Measurements from ENCODE around the gene CAMK1D.
"Not testable (repeated sequence)": the region's sequence is repeated elsewhere in the genome, so short reads cannot be mapped to it uniquely, and the experiment has no call there.

Gene CAMK1D

GRCh38 chr10:12707461-12708185 lies 358.3 kb downstream of the CAMK1D start:
- peak; percentile 95 for DNase-seq

GRCh38 chr10:12709000-12709401 lies 359.7 kb downstream of the CAMK1D start:
- DNase-seq: peak; percentile 79

- peak; percentile 37 for DNase-seq
Measured at GRCh38 chr10:12709521-12709963, 360.2 kb downstream of the CAMK1D start.

- DNase-seq: no peak
Measured at GRCh38 chr10:12710157-12710556, 360.8 kb downstream of the CAMK1D start.

GRCh38 chr10:12710594-12711349 lies 361.4 kb downstream of the CAMK1D start:
- DNase-seq: peak; percentile 61

- no peak for DNase-seq
Measured at GRCh38 chr10:12711350-12711708, 362.0 kb downstream of the CAMK1D start.

GRCh38 chr10:12712293-12712983 lies 363.1 kb downstream of the CAMK1D start:
- DNase-seq: no peak

GRCh38 chr10:12712984-12713316 lies 363.6 kb downstream of the CAMK1D start:
- DNase-seq: not testable (repeated sequence)

- no peak for DNase-seq
Measured at GRCh38 chr10:12716042-12716441, 366.7 kb downstream of the CAMK1D start.

- DNase-seq: no peak
Measured at GRCh38 chr10:12717981-12718707, 368.8 kb downstream of the CAMK1D start.

- DNase-seq: peak; percentile 48
Measured at GRCh38 chr10:12719365-12719764, 370.0 kb downstream of the CAMK1D start.

GRCh38 chr10:12720217-12720981 lies 371.1 kb downstream of the CAMK1D start:
- peak; percentile 69 for DNase-seq

- DNase-seq: no peak
Measured at GRCh38 chr10:12721334-12721733, 372.0 kb downstream of the CAMK1D start.

GRCh38 chr10:12723220-12723619 lies 373.9 kb downstream of the CAMK1D start:
- no peak for DNase-seq

GRCh38 chr10:12724807-12725579 lies 375.6 kb downstream of the CAMK1D start:
- DNase-seq: no peak

GRCh38 chr10:12725580-12725888 lies 376.2 kb downstream of the CAMK1D start:
- DNase-seq: not testable (repeated sequence)

- DNase-seq: peak; percentile 39
Measured at GRCh38 chr10:12726971-12727831, 377.9 kb downstream of the CAMK1D start.

- DNase-seq: peak; percentile 43
Measured at GRCh38 chr10:12727832-12728215, 378.5 kb downstream of the CAMK1D start.

- DNase-seq: no peak
Measured at GRCh38 chr10:12728494-12728893, 379.1 kb downstream of the CAMK1D start.

GRCh38 chr10:12729885-12730284 lies 380.5 kb downstream of the CAMK1D start:
- DNase-seq: no peak
